ENCODE measurements around the gene LRRC3B.

Gene LRRC3B

GRCh38 chr3:26634601-26635000, 12.0 kb downstream of the LRRC3B start:
- DNase-seq = no peak

GRCh38 chr3:26636096-26636727, 13.6 kb downstream of the LRRC3B start:
- DNase-seq = no peak

- no peak for DNase-seq
Observed at GRCh38 chr3:26637698-26638097, 15.1 kb downstream of the LRRC3B start.

- no peak for DNase-seq
Observed at GRCh38 chr3:26638113-26638512, 15.5 kb downstream of the LRRC3B start.

- no peak for DNase-seq
Observed at GRCh38 chr3:26639339-26639738, 16.8 kb downstream of the LRRC3B start.

GRCh38 chr3:26647078-26647477, 24.5 kb downstream of the LRRC3B start:
- DNase-seq = no peak

- no peak for DNase-seq
Observed at GRCh38 chr3:26648461-26648860, 25.9 kb downstream of the LRRC3B start.

GRCh38 chr3:26652164-26652563, 29.6 kb downstream of the LRRC3B start:
- no peak for DNase-seq

GRCh38 chr3:26653811-26654425, 31.3 kb downstream of the LRRC3B start:
- DNase-seq = no peak

- DNase-seq = no peak
Observed at GRCh38 chr3:26655231-26655630, 32.7 kb downstream of the LRRC3B start.

- DNase-seq = no peak
Observed at GRCh38 chr3:26657348-26657976, 34.9 kb downstream of the LRRC3B start.

- no peak for DNase-seq
Observed at GRCh38 chr3:26668171-26668570, 45.6 kb downstream of the LRRC3B start.

- DNase-seq = no peak
Observed at GRCh38 chr3:26668696-26669095, 46.1 kb downstream of the LRRC3B start.

- no peak for DNase-seq
Observed at GRCh38 chr3:26675336-26675735, 52.8 kb downstream of the LRRC3B start.

- no peak for DNase-seq
Observed at GRCh38 chr3:26681632-26682031, 59.1 kb downstream of the LRRC3B start.

GRCh38 chr3:26682406-26682805, 59.8 kb downstream of the LRRC3B start:
- no peak for DNase-seq

GRCh38 chr3:26683902-26684301, 61.3 kb downstream of the LRRC3B start:
- DNase-seq = no peak

- DNase-seq = no peak
Observed at GRCh38 chr3:26687466-26687865, 64.9 kb downstream of the LRRC3B start.

GRCh38 chr3:26699553-26699952, 77.0 kb downstream of the LRRC3B start:
- no peak for DNase-seq

GRCh38 chr3:26703519-26703918, 80.9 kb downstream of the LRRC3B start:
- DNase-seq = no peak

GRCh38 chr3:26704736-26705135, 82.2 kb downstream of the LRRC3B start:
- no peak for DNase-seq

GRCh38 chr3:26708501-26708900, 85.9 kb downstream of the LRRC3B start:
- no peak for DNase-seq

- DNase-seq = peak; percentile 0
Observed at GRCh38 chr3:26712211-26713026, 89.8 kb downstream of the LRRC3B start.

- no peak for DNase-seq
Observed at GRCh38 chr3:26713091-26713490, 90.5 kb downstream of the LRRC3B start.

All from NCI-H1694 treated with DMSO at 0.1 percent for 48 hours (cell line).